ENCODE measurements around the gene HCRTR2.

GRCh38 chr6:55276745-55277530 lies 102.6 kb downstream of the HCRTR2 start:
- TF ChIP-seq POLR2A (IDR thresholded peaks at IDR 0.05) (no peak), POLR2AphosphoS5 (IDR thresholded peaks at IDR 0.05; ENCODE audit: insufficient read depth in 1 of 2, low read depth in 1 of 2) (no peak), CTCF (IDR thresholded peaks at IDR 0.05) (peak in 1 of 3 experiments; percentile 11)

All from vagina (tissue), 2 donors.